ENCODE data around the gene PERM1.

DNA sequence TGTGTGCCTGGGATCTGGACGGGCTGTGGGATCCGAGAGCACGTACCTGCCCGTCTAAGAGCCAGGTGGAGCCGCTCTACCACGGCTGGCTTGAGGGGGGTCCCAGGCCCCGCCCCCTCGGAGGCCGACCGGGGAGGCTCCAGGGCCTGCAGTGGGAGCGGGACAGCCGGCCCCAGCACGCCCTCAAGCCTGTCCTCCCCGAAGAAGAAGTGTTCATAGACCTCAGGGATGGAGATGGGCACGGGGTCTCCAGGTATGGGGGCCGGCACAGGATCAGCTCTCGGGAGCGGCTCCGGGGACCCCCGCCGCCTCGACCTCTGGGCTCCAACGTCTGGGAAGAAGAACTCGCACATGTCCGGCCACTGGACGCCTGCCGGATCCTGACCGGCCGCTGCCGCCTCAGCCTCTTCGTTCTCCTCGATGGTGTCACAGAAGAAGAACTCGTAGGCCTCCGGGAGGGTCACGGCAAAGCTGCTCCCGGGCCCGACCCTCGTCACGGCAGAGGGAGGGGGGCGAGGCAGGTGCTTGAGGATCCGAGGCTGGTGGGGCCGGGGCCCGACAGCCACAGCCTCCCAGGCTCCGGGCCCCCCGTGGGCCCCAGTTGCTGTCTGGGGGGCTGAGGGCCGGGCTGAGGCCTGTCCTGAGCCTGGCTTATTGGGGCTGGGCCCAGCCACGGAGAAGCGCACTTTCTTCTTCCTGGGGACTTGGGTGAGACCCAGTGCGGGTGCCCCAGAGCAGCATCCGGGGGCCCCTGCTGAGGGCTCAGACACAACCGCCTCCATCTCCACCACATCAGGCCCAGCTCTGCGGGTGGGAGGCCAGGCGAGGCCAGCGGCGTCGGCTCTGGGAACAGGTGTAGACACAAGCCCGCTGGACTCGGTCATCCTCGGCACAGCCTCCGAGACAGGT is 2.8 kb downstream of the PERM1 start:
- TF ChIP-seq, protein P1, sequence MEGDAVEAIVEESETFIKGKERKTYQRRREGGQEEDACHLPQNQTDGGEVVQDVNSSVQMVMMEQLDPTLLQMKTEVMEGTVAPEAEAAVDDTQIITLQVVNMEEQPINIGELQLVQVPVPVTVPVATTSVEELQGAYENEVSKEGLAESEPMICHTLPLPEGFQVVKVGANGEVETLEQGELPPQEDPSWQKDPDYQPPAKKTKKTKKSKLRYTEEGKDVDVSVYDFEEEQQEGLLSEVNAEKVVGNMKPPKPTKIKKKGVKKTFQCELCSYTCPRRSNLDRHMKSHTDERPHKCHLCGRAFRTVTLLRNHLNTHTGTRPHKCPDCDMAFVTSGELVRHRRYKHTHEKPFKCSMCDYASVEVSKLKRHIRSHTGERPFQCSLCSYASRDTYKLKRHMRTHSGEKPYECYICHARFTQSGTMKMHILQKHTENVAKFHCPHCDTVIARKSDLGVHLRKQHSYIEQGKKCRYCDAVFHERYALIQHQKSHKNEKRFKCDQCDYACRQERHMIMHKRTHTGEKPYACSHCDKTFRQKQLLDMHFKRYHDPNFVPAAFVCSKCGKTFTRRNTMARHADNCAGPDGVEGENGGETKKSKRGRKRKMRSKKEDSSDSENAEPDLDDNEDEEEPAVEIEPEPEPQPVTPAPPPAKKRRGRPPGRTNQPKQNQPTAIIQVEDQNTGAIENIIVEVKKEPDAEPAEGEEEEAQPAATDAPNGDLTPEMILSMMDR (IDR thresholded peaks at IDR 0.05): no peak
- no peak for TF ChIP-seq POLR2A (IDR thresholded peaks at IDR 0.05)

Data from Peyer's patch (tissue), 4 donors.